ACHN (cell line): Measurements from ENCODE around the gene SH3BP1.
"Not testable (repeated sequence)": the region's sequence is repeated elsewhere in the genome, so short reads cannot be mapped to it uniquely, and the experiment has no call there.

Experiments
- DNase-seq: peaks from one replicate; pipeline ENCODE4 v3.0.0-alpha.2; 2015
- in situ Hi-C: cut with HindIII; loops from 2 replicates; pipeline ENCODE4 v1.10.0; 2017; ENCODE audit warnings: low sequenced_read_pairs, low pct_ligation_motif_present, low pct_unique_long_range_greater_than_20kb

Gene SH3BP1

DNA sequence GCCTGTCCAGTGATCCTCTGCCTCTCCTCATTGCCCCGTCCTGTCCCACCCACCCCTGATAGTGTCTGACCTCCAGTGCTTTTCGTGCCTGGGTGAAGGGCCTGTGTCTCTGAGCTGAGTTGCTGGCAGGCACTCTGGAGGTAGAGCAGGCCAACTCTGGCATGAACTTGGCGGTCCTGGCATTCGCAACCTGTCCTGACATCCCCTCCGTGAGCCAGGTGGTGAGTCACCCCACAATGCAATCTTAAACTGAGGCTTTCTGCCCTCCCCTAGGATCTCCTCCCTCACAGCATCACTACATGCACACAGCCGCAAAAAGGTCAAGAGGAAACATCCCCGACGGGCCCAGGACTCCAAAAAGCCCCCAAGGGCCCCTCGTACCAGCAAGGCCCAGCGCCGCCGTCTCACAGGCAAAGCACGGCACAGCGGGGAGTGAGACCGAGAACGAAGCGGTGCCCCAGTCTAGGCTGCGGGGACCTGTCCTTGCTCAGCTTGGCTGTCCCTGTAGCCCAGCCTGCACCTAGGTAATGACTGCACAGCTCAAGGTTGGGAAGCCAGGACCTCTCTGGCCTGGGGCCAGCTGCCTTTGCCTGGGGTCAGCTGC lies 51.5 kb downstream of the SH3BP1 start:
- DNase-seq, result no peak
- in situ Hi-C loops, result no loop called here

DNA sequence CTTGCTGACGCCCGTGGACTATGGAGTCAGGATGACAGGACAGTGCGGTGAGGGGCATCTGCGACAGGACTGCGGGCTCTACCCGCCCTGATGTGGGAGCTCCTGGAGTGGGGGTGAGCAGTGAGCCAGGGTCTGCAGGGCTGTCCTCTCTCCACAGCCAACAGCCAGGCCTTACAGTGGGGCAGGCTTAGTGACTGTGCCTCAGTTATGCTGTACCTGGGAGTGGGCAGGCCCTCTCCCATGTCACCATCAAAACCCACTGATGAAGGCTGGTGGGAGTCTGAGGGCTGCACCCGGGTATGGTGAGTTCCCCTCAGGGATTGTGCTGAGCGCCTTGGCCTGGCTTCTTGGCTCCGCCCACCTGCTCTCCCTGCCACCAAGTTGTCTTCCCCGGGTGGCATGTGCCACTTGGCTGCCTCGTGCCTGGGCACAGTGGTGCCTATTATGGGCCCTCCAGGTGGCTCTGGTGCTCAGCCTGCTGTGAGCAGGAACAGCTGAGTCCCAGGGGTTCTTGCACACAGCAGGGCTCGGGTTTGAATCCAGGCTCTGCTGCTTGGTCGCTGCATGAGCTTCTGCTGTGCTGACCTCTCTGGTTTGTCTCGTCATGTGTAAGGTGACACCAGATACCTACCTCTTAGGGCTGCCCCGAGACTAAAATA lies 53.3 kb downstream of the SH3BP1 start:
- DNase-seq, result no peak
- in situ Hi-C loops, result no loop called here

DNA sequence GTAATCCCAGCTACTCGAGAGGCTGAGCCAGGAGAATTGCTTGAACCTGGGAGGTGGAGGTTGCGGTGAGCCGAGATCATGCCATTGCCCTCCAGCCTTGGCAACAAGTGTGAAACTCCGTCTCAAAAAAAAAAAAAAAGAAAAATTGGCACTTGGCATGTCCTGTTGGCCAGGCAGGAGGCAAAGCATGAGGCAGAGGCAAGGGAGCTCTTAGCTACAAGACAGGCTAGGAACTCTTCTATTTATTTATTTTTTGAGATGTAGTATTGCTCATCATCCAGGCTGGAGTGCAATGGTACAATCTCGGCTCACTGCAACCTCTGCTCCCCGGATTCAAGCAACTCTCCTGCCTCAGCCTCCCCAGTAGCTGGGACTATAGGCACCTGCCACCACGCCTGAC lies 54.7 kb downstream of the SH3BP1 start:
- in situ Hi-C loops, DNase-seq: not testable (repeated sequence)

DNA sequence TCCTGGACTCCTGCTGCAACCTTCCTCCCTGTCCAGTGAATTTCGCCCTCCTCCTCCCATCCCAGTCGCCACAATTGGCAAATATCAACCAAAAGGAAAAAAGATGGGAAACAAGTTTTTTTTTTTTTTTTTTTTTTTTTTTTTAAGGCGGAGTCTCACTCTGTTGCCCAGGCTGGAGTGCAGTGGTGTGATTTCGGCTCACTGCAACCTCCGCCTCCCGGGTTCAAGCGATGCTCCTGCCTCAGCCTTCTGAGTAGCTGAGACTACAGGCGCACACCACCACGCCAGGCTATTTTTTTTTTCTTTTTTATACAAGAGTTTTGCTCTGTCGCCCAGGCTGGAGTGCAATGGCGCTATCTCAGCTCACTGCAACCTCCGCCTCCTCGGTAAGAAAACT lies 56.8 kb downstream of the SH3BP1 start:
- in situ Hi-C loops, DNase-seq: not testable (repeated sequence)

DNA sequence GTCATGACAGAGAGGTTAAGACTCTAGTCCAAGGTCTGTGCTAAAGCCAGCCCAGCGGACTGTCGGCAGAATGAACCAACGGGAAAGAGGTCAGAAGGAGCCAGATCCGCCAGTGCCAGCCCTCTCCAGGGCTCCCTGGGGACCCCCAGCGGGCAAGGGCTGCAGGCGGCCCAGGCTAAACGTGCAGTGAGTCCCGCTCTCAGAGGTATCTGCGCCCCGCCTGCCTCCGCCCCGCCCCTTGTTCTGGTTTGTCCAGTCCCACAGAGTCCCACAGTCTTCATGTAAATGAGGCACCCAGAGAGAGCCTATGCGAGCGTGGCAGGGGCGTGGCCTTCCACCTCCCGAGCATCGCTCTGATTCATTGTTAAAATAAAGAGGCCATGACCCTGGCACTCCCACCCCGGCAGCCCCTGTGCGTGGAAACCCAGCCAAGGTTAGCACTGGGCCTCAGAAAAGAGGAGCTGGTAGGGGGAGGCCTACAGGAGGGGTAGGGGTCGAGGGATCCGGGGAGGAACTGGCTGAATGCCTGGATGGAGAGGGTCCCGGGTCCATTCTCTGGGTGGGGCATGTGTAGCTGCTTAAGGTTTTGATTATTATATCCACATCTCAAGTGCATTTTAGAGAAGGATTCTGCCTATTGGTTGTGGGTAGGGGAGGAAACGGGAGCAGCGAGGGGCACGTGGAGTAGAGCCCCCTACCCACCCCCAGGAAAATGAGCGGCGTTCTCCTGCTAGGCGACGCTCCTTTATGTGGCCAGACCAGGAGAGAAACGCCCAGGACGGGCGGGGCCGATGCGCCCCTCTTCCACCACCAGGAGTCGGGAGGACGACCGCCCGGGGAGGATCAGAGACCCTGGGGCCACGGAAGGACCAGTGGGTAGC lies 57.4 kb downstream of the SH3BP1 start, which contains the start of gene TRIOBP:
Gene TRIOBP, plus strand, starts transcription at position 392 of the 881 bp plus-strand sequence. CDS start 4,318 bp downstream, outside the sequence.
- DNase-seq, result peak; percentile 95
- in situ Hi-C loops, result no loop called here

DNA sequence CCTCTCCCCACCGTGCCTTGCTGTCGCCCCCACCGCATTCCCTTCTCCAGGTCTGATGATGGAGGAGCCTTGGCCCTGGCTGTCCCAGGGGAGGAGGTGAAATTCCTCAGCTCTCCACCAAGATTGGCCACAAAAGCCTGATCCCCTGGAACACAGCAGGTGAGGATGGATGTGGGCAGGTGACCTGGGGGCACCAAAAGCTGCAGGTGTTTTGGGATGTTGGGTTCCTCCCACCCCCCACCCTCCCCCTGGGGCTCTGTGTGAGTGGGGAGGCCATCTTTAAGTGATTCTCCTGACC lies 58.0 kb downstream of the SH3BP1 start:
- DNase-seq, result no peak
- in situ Hi-C loops, result no loop called here

DNA sequence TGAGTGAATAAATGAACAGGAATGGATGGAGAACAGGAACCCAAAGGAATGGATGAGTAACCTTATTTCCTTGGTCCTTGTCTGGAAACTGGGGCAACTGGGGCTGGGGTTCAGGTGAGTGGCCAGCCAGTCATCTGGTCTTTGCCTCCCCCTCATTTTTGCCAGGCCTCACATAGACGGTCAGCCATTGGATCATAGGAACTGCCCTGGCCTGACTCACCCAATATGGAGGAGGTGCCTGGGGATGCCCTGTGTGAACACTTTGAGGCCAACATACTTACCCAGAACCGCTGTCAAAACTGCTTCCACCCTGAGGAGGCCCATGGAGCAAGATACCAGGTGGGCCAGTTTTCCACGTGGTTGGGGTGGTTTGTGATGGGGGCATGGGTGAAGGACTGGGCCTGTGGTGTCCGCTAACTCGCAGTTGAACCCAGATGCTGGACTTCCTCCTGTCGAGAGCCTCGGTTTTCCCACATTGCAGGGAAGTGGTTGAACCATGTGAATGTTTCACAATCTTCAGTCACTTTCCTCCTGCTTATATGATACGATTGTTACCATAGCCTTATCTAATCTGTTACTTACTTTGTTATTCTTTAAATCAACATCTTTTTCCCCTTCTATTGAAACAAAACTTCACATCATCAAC lies 61.8 kb downstream of the SH3BP1 start:
- in situ Hi-C loops, result no loop called here
- no peak for DNase-seq

DNA sequence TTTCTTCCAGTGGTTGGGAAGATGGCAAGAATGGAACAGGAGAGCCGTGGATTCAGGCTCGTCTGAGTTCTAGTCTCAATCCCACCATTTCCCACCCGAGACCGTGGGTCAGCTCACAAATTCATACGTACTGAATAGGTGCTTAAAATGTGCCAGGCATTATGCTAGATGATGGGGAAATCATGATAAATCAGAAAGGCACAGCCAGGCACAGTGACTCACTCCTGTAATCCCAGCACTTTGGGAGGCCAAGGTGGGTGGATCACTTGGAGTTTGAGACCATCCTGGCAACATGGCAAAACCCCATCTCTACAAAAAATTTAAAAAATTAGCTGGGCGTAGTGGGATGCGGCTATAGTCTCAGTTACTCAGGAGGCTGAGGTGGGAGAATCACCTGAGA lies 64.4 kb downstream of the SH3BP1 start:
- no peak for DNase-seq
- in situ Hi-C loops, result no loop called here

DNA sequence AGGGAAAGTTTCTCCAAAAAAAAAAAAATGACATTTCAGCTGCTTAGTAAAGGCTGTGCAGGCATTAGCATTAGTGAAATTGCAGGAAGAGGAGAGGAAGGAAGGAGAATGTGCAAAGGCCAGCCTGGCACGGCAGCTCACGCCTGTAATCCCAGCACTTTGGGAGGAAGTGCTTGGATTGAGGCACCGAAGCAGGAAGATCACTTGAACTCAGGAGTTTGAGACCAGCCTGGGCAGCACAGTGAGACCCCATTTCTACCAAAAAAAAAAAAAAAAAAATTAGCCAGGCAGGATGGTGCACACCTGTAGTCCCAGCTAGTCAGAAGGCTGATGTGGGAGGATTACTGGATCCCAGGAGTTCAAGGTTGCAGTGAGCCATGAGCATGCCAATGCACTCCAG lies 65.2 kb downstream of the SH3BP1 start:
- DNase-seq, result no peak
- in situ Hi-C loops, result no loop called here

DNA sequence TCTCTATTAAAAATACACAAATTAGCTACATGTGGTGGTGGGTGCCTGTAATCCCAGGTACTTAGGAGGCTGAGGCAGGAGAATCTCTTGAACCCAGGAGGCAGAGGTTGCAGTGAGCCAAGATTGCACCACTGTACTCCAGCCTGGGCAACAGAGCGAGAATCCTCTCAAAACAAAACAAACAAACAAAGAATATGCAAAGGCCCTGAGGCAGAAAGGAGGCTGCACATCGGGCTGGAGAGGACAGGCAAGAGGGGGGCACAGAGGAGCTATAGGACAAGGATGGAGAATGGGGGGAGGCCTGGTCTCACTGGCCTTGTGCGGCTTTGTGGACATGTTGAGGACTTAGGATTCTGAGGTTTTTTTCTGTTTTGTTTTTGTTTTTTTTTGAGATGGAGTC lies 65.7 kb downstream of the SH3BP1 start:
- DNase-seq, result no peak
- in situ Hi-C loops, result no loop called here
